ENCODE data around the gene SRPK2.
"Not testable (repeated sequence)": the region's sequence is repeated elsewhere in the genome, so short reads cannot be mapped to it uniquely, and the experiment has no call there.

SRPK2 gene

GRCh38 chr7:105339404-105340323, 49.1 kb downstream of the SRPK2 start:
- no peak for DNase-seq (ENCODE audit: low read depth)

DNA sequence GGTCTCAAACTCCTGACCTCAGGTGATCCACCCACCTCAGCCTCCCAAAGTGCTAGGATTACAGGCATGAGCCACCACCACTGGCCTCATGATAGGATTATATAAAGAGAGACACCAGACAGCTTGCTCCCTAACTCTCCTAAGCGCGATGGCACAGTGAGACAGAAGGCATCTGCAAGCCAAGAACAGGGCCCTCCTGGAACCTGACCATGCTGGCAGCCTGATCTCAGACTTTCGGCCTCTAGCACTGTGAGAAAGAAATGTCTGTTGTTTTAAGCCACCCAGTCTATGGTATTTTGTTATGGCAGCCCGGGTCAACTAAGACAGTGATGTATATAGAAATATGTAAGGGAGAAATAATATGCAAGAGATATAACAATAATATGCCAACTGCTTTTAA, 51.2 kb downstream of the SRPK2 start:
- no peak for DNase-seq (ENCODE audit: low read depth)

- DNase-seq (ENCODE audit: low read depth) = no peak
These were observed 52.7 kb downstream of the SRPK2 start for GRCh38 chr7:105336009-105336408.

GRCh38 chr7:105332661-105333060, 56.1 kb downstream of the SRPK2 start:
- DNase-seq (ENCODE audit: low read depth) = not testable (repeated sequence)

DNA sequence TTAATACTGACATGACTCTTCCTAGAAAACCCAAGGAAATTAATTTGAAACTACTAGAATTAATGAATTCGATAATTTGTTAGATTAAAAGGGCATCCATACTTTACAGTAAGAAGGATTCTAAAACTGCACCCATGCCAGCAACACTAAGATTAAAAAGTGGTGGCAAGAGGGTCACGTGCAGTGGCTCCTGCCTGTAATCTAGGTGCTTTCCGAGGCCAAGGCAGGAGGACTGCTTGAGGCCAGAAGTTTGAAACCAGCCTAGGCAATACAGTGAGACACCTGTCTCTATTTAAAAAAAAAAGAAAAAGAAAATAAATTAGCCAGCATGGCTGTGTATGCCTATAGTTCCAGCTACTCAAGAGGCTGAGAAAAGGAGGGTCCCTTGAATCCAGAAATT, 58.2 kb downstream of the SRPK2 start:
- DNase-seq (ENCODE audit: low read depth) = no peak

DNA sequence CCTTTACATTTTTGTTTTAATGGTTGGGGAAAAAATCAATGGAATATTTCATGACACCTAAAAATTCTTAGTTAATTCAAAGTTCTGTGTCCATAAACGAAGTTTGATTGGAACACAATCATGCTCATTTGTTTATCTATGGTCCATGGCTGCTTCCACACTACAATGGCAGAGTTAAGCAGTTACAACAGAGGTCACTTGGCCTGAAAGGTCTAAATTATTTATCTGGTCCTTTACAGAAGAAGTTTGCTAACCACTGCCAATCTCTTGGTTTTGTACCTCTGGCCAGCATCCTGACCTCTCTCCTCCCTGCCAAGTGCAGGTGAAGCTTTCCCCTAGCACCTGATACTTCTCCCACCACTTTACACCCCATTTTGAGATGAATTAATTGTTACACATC, 61.5 kb downstream of the SRPK2 start:
- DNase-seq (ENCODE audit: low read depth) = no peak

GRCh38 chr7:105325216-105325904, 63.4 kb downstream of the SRPK2 start:
- no peak for DNase-seq (ENCODE audit: low read depth)

DNA sequence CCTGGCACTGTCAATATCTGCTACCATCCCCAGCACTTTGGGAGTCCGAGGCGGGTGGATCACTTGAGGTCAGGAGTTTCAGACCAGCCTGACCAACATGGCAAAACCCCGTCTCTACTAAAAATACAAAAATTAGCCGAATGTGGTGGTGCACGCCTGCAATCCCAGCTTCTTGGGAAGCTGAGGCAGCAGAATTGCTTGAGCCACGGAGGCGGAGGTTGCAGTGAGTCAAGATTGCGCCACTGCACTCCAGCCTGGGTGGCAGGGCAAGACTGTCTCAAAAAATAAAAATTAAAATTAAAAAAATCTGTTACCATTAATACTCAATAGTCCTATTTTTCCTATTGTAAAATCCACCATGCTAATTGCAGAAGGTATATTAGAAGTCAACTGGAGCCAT, 64.1 kb downstream of the SRPK2 start:
- not testable (repeated sequence) for DNase-seq (ENCODE audit: low read depth)

GRCh38 chr7:105323366-105323765, 65.4 kb downstream of the SRPK2 start:
- DNase-seq (ENCODE audit: low read depth) = no peak

- no peak for DNase-seq (ENCODE audit: low read depth)
These were observed 66.0 kb downstream of the SRPK2 start for GRCh38 chr7:105322655-105323277.

GRCh38 chr7:105321754-105322455, 66.8 kb downstream of the SRPK2 start:
- DNase-seq (ENCODE audit: low read depth) = no peak

DNA sequence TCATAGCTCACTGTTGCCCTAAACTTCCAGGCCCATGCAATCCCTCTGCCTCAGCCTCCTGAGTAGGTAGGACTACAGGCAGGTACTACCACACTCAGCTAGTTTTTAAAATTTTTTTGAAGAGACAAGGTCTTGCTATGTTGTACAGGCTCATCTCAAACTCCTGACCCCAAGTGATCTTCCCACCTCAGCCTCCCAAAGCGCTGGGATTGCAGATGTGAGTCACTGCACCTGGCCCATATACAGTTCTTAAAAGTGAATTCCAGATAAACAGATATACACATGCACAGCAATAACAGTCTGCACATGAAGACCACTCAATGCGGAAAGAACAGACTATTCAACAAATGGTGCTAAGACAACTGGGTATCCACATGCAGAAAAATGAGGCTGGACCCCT, 67.8 kb downstream of the SRPK2 start:
- DNase-seq (ENCODE audit: low read depth) = no peak

GRCh38 chr7:105319578-105319977, 69.1 kb downstream of the SRPK2 start:
- no peak for DNase-seq (ENCODE audit: low read depth)

- DNase-seq (ENCODE audit: low read depth) = no peak
These were observed 72.0 kb downstream of the SRPK2 start for GRCh38 chr7:105316578-105317344.

- DNase-seq (ENCODE audit: low read depth) = no peak
These were observed 73.4 kb downstream of the SRPK2 start for GRCh38 chr7:105315357-105315756.

DNA sequence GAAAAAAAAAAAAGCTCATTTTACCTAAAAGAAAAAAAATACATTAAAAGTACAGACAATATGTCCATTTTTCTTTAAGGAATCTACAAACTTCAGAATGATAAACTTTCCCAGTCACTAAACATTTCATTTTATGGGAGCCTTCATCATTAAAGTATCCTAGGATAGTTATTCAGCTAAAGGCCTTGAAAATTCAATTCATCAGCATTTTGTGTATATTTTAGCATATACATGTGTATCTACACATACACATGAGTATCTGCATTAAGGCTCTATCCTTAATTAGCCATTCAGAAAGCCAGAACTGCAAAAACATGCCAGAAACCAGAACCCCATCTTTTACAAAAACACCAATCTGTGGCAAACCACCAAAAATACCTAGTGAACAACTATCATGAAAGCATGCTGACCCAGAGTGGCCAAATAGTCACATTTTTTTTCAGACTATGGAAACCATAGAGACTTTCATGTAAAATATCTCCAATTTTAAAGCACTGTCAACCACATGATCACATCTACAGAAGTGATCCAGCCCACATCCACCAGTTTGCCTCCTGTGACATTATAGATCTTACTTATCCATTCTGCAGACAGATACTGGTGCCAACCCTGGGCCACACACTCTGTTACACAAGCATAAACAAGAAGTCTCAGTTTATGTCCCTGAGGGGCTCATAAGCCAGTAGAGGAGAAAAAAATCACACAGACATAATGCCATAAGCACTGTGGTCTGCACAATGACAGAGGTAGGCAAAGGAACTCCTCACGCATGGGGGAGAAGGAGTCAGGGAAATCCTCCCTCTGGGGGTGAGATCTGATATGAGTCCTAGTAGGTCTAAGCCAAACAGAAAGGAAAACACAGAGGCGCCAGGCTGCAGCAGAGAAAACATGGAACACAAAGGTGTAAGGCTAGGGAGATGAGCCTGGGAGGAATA, 79.2 kb downstream of the SRPK2 start:
- DNase-seq (ENCODE audit: low read depth) = no peak

- DNase-seq (ENCODE audit: low read depth) = no peak
These were observed 81.5 kb downstream of the SRPK2 start for GRCh38 chr7:105307163-105307672.

GRCh38 chr7:105306298-105306748, 82.4 kb downstream of the SRPK2 start:
- no peak for DNase-seq (ENCODE audit: low read depth)

GRCh38 chr7:105305633-105306032, 83.1 kb downstream of the SRPK2 start:
- DNase-seq (ENCODE audit: low read depth) = no peak
